ENCODE measurements around the gene VPS26B.
A peak's percentile ranks its signal among the peaks of the same experiment; 100 is the strongest.
"Not testable (repeated sequence)": the region's sequence is repeated elsewhere in the genome, so short reads cannot be mapped to it uniquely, and the experiment has no call there.

The VPS26B gene

DNA sequence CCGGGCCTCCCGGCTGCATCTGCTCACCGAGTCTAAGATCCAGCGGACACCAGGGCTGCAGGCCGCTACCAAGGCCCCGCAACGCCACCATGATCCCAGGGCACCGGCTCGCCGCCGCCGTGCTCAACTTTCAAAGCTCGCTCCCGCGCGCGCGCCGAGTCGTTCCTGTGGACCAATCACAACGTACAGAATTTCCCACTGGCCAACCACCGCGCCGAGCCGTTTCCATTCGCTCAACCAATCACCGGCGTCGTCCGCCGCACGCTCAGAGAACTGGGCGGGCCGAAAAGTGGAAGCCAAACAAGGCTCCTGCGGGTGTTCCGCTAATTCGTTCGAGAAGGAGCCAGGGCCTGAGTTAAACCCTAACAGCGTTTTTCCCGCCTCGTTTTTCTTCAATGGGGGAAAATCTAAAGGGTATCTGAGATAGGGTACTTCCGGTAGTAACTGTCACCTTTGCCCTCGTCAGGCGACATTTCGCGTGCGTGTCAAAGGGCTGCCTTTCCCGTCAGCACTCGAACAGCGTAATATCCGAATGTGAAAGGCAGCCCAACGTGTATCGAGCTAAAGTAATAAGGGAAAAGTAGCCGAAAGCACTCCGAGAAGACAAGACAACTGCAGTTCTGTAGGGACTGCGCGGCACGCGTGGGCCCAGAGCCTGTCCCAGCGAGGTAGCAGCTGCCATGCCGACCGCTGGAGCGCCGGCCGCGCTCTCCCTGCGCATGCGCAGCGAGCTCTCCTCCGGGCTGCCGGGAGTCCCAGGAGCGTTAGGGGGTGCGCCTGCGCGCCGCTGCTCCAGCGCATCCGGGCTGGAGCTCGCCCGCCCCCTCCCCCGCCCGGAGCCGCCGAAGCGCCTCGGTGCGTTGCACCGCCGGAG is at the start of gene VPS26B, which contains the start of gene NCAPD3:
Gene VPS26B (plus strand): TSS at position 836 of the 874 bp plus-strand sequence. CDS start 452 bp downstream, outside the sequence.
Gene NCAPD3 (minus strand): TSS at position 132 of the 874 bp plus-strand sequence. CDS start 41 bp downstream, at position 91.
- peak; percentile 97 for DNase-seq

GRCh38 chr11:134176284-134176683 is 48.2 kb upstream of the VPS26B start:
- DNase-seq, result no peak

- DNase-seq, result no peak
Measured at GRCh38 chr11:134178032-134178674, 46.3 kb upstream of the VPS26B start.

DNA sequence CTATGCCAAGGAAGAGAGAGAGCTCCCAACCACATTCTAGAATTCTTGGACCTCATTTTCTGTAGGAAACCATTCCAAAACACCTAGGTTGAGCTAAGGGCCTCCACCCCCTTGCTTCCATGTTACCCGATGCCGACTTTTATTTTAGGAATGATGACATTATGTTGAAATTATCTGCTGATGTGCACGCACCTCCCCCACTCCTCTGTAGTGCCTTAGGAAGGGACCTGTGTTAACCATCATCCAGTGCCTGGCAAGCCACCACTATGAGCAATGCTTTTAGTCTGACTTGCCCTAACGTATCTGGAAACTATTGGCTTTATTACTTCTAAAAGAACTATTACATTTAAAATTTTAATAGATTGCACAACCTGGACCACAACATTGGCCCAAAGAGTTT is 42.8 kb upstream of the VPS26B start:
- no peak for DNase-seq

DNA sequence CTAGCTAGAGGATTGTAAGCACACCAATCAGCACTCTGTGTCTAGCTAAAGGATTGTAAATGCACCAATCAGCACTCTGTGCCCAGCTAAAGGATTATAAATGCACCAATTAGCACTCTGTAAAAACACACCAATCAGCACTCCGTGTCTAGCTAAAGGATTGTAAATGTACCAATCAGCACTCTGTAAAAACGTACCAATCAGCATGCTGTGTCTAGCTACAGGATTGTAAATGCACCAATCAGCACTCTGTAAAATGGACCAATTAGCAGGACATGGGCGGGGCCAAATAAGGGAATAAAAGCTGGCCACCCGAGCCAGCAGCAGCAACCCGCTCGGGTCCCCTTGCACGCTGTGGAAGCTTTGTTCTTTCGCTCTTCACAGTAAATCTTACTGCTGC is 36.4 kb upstream of the VPS26B start:
- not testable (repeated sequence) for DNase-seq

DNA sequence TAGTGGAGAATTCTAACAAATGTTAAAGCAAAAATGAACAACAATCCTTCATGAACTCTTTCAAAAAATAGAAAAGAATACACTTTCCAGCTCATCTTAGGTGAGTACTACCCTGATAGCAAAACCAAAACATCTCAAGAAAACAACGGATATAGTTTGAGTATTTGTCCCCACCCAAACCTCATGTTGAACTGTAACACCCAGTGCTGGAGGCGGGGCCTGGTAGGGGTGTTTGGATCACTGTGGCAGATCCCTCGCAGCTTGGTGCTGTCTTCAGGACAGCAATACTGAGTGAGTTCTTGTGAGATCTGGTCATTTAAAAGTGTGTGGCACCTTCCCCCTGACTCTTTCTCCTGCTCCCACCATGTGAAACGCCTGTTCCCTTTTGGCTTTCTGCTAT is 27.7 kb upstream of the VPS26B start:
- no peak for DNase-seq

DNA sequence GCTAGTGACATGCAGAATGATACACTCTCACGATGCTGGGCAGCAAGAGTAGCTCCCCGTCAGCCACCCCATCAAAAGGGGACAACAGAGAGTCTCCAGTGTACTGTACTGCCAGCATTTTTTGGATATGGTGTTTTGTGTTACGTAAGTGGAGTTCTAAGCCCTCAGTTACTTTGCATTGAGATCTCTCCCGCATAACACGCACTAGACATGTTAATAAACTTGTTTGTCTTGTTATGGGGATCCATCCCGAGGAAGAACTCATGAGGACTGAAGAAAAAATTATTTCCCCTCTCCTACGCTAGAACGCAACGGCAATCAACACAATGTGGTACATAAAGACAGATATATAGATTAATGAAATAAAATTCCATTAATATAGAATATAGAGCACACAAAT is 24.9 kb upstream of the VPS26B start:
- DNase-seq, result no peak

- DNase-seq, result no peak
Measured at GRCh38 chr11:134200688-134201087, 23.8 kb upstream of the VPS26B start.

DNA sequence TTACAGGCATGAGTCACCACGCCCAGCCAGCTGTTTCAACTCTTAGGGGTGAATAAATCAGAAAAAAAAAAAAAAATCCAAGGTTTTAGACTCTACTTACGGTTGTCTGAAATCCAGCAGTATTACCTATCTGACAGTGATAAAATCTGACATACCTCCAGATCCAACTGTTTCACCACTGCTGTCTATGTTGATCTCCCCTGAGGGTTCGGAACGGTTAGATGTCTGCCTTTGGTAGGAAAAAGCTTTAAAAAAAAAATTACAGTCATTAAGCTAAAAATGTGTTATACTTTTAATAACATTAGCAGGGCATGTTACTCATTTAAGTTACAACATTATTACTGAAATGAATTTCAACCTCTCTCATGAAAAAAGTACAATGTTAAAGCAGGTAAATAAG is 21.8 kb upstream of the VPS26B start:
- DNase-seq, result peak; percentile 46

DNA sequence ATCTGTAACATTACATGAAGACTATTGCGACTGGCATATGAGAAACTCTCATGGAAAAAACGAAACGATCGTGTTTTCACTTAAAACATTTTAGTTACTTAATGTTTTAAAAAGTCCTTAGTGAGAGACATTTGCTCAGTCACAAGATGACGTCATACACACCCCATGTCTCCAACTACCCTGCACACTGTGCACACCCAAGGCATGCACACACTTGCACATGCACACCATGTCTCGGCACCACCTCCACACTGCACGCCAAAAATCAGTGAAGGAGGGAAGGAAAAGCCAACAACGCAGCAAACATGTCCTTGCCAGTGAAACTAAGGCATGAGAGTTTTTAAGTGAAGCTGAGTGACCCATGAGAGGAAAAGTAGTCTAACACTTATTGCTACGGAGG is 18.7 kb upstream of the VPS26B start:
- DNase-seq, result no peak

DNA sequence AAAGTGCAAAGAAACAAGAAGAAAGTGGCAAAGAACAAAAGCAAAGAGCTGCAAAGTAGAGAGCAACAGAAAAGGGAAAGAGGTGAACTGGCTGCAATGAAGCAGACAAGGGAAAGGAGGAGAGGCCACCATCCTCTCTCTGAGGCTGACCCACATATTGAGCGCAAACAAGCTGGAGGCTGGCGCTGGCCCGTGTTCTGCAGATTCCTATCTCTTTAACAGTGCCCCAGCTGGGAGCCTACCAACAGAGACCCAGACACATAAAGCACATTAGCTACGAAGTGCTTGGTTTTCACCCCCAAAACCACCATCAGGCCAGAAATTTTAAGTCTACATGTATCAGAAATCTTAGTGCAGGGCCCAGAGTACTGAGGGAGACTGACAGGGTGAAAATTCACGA is 18.3 kb upstream of the VPS26B start:
- no peak for DNase-seq

DNA sequence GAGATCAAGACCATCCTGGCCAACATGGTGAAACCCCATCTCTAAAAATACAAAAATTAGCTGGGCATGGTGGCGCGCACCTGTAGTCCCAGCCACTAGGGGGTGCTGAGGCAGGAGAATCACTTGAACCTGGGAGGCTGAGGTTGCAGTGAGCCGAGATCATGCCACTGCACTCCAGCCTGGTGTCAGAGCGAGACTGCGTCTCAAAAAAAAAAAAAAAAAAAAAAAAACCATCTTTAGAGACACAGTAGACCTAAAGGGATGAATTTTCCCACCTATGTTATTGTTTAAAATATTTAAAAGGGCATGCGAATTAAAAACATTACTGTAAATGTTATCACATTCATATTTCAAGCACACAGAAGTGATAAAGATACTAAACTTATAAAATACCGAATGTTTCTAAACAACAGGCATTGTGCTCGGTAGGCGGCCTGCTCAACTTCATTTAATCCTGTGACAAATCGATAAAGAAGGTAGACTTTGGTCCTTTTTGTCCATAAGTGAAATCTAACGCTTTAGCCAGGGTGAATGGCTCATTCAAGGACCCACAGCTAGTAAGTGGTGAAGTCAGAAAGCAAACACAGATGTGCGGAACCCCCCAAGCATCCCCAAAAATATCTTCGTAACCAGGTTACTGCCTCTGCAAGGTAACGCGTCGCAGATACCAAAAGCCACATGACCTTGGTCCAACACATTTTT is 16.8 kb upstream of the VPS26B start:
- peak; percentile 50 for DNase-seq

DNA sequence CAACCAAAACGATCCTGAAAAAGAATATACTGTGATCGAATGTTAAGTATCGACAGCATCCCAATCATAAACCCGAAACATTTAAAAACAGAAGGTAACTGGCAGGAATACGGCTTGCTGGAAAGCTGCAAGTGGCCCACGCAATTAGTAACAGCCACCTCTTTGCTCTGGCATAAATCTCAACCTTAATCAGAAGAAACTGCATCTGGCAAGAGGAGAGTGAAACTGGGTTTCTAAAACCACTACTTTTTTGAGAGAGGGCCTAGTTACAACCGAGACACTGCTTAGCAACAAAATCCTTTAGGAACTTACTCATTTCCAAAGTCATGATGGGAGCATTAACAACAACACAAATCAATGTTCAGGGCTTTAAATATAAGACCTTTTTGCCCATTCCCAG is 8.6 kb upstream of the VPS26B start:
- no peak for DNase-seq

GRCh38 chr11:134216816-134217215 is 7.7 kb upstream of the VPS26B start:
- DNase-seq, result no peak

DNA sequence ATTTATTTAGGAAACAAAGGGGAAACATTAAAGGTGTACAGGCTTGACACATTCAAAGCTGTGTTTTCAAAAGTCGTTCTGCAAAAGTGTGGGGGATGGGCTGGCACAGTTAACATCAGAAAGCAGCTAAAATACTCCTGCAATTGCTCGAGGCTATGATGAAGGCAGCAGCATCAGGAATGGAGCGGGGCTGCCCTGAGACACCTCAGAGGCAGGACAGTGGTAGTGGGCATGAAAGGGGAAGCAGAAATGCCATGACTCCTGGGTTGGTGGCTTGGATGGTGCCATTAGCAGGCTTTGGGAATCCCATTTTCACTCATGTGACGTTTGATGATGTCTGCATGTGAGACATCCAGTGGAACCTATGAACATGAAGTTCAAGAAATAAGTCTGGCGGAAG is 1.4 kb upstream of the VPS26B start:
- DNase-seq, result peak; percentile 36

- peak; percentile 55 for DNase-seq
Measured at GRCh38 chr11:134224710-134225664, 516 bp downstream of the VPS26B start.

GRCh38 chr11:134226806-134227325 is 2.4 kb downstream of the VPS26B start:
- no peak for DNase-seq

- peak; percentile 37 for DNase-seq
Measured at GRCh38 chr11:134228625-134229024, 4.2 kb downstream of the VPS26B start.

- no peak for DNase-seq
Measured at GRCh38 chr11:134229126-134229790, 4.8 kb downstream of the VPS26B start.

DNA sequence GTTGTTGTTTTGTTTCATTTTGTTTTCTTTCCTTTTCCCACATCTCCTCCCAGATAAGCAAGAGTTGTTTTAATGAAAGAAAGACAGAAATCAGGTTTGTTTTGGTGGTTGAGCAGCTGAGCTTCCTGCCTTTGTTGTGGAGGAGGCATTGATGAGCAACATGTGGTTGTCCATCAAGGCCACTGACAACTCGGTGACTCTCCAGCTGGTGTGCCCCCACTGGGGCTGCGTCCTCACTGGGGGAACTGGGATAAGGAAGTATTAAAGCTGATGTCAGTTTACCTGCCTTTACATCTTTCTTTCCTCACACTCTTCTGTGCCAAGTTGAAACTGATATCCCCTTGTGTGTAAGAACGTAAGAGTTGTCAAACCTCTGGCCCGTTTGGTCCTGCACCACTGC is 5.9 kb downstream of the VPS26B start:
- DNase-seq, result no peak

GRCh38 chr11:134231958-134232659 is 7.6 kb downstream of the VPS26B start:
- DNase-seq, result no peak

Data from NCI-H82 (cell line).